HCT116 (cell line): ENCODE measurements around the gene TMEM204. TPM values are rescaled to one million over a fixed set of nuclear protein-coding genes. Genes with fewer than 3 reads are reported as not detected.

ENCODE experiments used
- ATAC-seq: fragments of 200-7000 bp; cut with Tn5 transposase; 2 replicates; pipeline ENCODE4 v1.9.1; 2020; ENCODE audit warnings: mild to moderate bottlenecking, moderate library complexity
- BruUV-seq: library from RNA; stranded (reverse); fragments of 400-500 nt; replicated peaks from 2 replicates; lab custom pipeline; 2021; lab: Mats Ljungman, UMichigan
- CTCF ChIA-PET: fragments of 300-600 bp; sonication (Branson Sonifier 250); formaldehyde crosslinking; loops from one replicate; lab custom pipeline; 2021; ENCODE audit warnings: antibody characterized with exemption; lab: Charles Lee
- POLR2A ChIA-PET: fragments of 300-600, 350-600 bp; sonication (Branson Sonifier 250); formaldehyde crosslinking; loops from one replicate; lab custom pipeline; 2021; ENCODE audit warnings: antibody characterized with exemption; lab: Charles Lee
- RAD21 ChIA-PET, 2 experiments: fragments of 300-600 bp; sonication (Branson Sonifier 250); formaldehyde crosslinking; loops; one replicate each; lab custom pipeline; 2023; ENCODE audit warnings: low total read pairs in 2 of 2; ENCODE audit not compliant: uncharacterized antibody in 2 of 2, unreplicated experiment in 2 of 2, low non-redundant PET in 1 of 2; lab: Charles Lee
- DNase-seq: peaks from one replicate; pipeline ENCODE4 v3.0.0-alpha.2; 2010; ENCODE audit warnings: low read depth, low spot score
- H2AFZ ChIP-seq: fragments of 200-600 bp; shearing (Covaris generic), sonication (generic); 2 replicates; pipeline ENCODE4 v1.6.1; 2017; ENCODE audit warnings: low read depth, mixed run types, mixed read lengths, antibody characterized with exemption, low read length; ENCODE audit not compliant: poor library complexity, severe bottlenecking
- H3K27ac ChIP-seq: 2 replicates; pipeline ENCODE4 v1.5.1; 2012; ENCODE audit warnings: low read depth, low read length
- H3K27me3 ChIP-seq: fragments of 200-600 bp; sonication (generic); 2 replicates; pipeline ENCODE4 v1.6.1; 2016; ENCODE audit warnings: mixed run types, low read length, mixed read lengths; ENCODE audit not compliant: insufficient read depth
- H3K36me3 ChIP-seq, 2 experiments: fragments of 200-500 bp in 1 of 2; fragments of 200-600 bp in 1 of 2; sonication (Bioruptor generic) in 1 of 2; sonication (generic) in 1 of 2; 2 replicates each; pipeline versions ENCODE4 v1.5.1 to v1.6.1; 2014 to 2016; ENCODE audit warnings: low read length in 2 of 2, inconsistent platforms in 1 of 2, mixed read lengths in 1 of 2, mixed run types in 1 of 2; ENCODE audit not compliant: insufficient read depth in 2 of 2, control insufficient read depth in 1 of 2
- H3K4me1 ChIP-seq, 2 experiments: fragments of 200-600 bp in 1 of 2; sonication (generic) in 1 of 2; 2 replicates each; pipeline versions ENCODE4 v1.5.1 to v1.6.1; 2012 to 2017; ENCODE audit warnings: low read length in 2 of 2, inconsistent platforms in 1 of 2, mild to moderate bottlenecking in 1 of 2, mixed read lengths in 1 of 2, mixed run types in 1 of 2, moderate library complexity in 1 of 2; ENCODE audit not compliant: insufficient read depth in 2 of 2, control insufficient read depth in 1 of 2
- H3K4me2 ChIP-seq: fragments of 200-600 bp; sonication (generic); 2 replicates; pipeline ENCODE4 v1.6.1; 2017; ENCODE audit warnings: mixed run types, low read length, mixed read lengths
- H3K4me3 ChIP-seq, 2 experiments: fragments of 200-600 bp in 1 of 2; sonication (generic) in 1 of 2; replicated peaks in 1 of 2; 2 replicates each; pipeline ENCODE4 v1.5.1; 2011 to 2016; ENCODE audit warnings: low read length in 2 of 2, control low read depth in 1 of 2, low read depth in 1 of 2, mild to moderate bottlenecking in 1 of 2, mixed read lengths in 1 of 2, mixed run types in 1 of 2
- H3K79me2 ChIP-seq: fragments of 200-600 bp; sonication (generic); 2 replicates; pipeline ENCODE4 v1.6.1; 2017; ENCODE audit warnings: mild to moderate bottlenecking, mixed run types, low read length, moderate library complexity, mixed read lengths; ENCODE audit not compliant: insufficient read depth
- H3K9ac ChIP-seq: fragments of 200-600 bp; sonication (generic); 2 replicates; pipeline ENCODE4 v1.6.1; 2016; ENCODE audit warnings: low read length, mixed read lengths
- H3K9me2 ChIP-seq: fragments of 200-600 bp; sonication (generic), shearing (Covaris generic); 2 replicates; pipeline ENCODE4 v1.6.1; 2017; ENCODE audit warnings: mixed run types, mild to moderate bottlenecking, moderate library complexity; ENCODE audit not compliant: insufficient read depth
- H3K9me3 ChIP-seq, 2 experiments: fragments of 200-500 bp in 1 of 2; fragments of 200-600 bp in 1 of 2; sonication (Bioruptor generic) in 1 of 2; sonication (generic) in 1 of 2; 2 replicates each; pipeline ENCODE4 v1.6.1; 2014 to 2017; ENCODE audit warnings: low read length in 2 of 2, mixed read lengths in 2 of 2, inconsistent platforms in 1 of 2, low read depth in 1 of 2, mild to moderate bottlenecking in 1 of 2, mixed run types in 1 of 2, moderate library complexity in 1 of 2; ENCODE audit not compliant: control insufficient read depth in 1 of 2, insufficient read depth in 1 of 2
- H4K20me1 ChIP-seq: fragments of 200-600 bp; sonication (generic), shearing (Covaris generic); 2 replicates; pipeline ENCODE4 v1.6.1; 2017; ENCODE audit warnings: mixed run types, mild to moderate bottlenecking, moderate library complexity; ENCODE audit not compliant: insufficient read depth
- CBX3 ChIP-seq: IDR thresholded peaks from 2 replicates; pipeline ENCODE4 v1.6.1; 2012; ENCODE audit warnings: low read depth
- EGR1 ChIP-seq: IDR thresholded peaks from 2 replicates; pipeline ENCODE4 v1.6.1; 2012; ENCODE audit warnings: low read depth
- EZH2 ChIP-seq: fragments of 200-600 bp; sonication (generic); IDR thresholded peaks from 2 replicates; pipeline ENCODE4 v1.6.1; 2017; ENCODE audit warnings: antibody characterized with exemption, mixed run types
- JUND ChIP-seq: IDR thresholded peaks from 2 replicates; pipeline ENCODE4 v1.6.1; 2012
- POLR2AphosphoS5 ChIP-seq: IDR thresholded peaks from 2 replicates; pipeline ENCODE4 v1.6.1; 2011; ENCODE audit warnings: mild to moderate bottlenecking, low read depth, low read length, moderate library complexity
- intact Hi-C: fragments of 100-400 bp; cut with micrococcal nuclease; formaldehyde crosslinking; loops from 2 replicates; pipeline ENCODE4 v1.10.0; 2022
- total RNA-seq: library from RNA; stranded (reverse); gene quantifications from one replicate; pipeline ENCODE4 v1.2.1, GENCODE V29; 2021; ENCODE audit not compliant: unreplicated experiment
- TF ChIP-seq, protein P1 (sequence below), 3 experiments: fragments of 200-600 bp in 1 of 3; sonication (generic) in 1 of 3; IDR thresholded peaks in 2 of 3; conservative IDR thresholded peaks in 1 of 3; 2 replicates each; pipeline ENCODE4 v1.5.1; 2012 to 2017; ENCODE audit warnings: low read depth in 2 of 3, low read length in 2 of 3, antibody characterized with exemption in 1 of 3, borderline replicate concordance in 1 of 3, control low read depth in 1 of 3, mild to moderate bottlenecking in 1 of 3, mixed read lengths in 1 of 3, mixed run types in 1 of 3, moderate library complexity in 1 of 3; ENCODE audit not compliant: insufficient read depth in 1 of 3
- TF ChIP-seq, protein P2 (sequence below): IDR thresholded peaks from 2 replicates; pipeline ENCODE4 v1.6.1; 2012; ENCODE audit warnings: low read depth

The TMEM204 gene
- total RNA-seq, 1 experiment from 2014 or later: 0.22 TPM

DNA sequence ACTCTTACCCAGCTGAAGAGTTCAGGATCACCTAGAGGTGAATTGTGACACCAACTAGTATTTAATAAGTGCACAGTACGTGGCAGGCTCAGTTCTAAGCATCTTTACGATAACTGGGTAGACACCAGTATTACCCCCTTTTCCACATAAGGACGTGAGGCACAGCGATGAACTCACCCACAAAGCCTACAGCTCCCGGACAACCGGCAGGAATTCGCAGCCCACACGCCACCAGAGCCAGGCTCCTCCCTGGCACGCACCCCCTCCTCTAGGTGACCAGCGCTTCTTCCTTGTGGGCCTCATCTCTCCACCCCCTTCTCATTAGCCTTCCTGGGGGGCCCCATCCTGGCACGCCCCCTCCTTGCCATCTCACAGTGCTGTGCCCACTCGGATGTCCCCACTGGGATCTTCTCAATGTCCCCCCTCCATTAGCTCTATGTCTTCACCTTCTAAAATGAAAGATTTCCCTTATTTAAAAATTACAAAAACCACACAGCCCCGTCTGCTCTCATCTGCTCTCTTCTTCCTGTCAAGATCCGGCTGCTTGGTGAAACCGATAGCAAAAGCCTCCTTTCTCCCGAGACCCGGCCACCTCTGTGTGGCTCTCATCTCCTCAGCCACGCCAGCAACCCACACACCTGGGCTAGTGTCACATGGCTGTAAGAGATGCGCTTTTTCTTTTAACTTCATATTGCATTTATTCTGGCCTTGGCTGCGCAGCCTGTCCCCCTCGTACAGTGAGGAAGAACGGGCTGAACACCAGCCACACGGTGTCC is 57.7 kb downstream of the TMEM204 start:
- no TSS peak for BruUV-seq
- ChIA-PET CTCF (no interaction called here), RAD21 (no interaction called here), POLR2A (no interaction called here)
- Histone ChIP-seq H3K36me3 (peaks cover 0 to 6% of the 10 kb centered on the region in 2 experiments; a peak in 1 of 4 replicates), H3K9me3 (no peaks in the 10 kb centered on the region), H2AFZ (no peak overlapping the region), H3K9me2 (no peaks in the 10 kb centered on the region), H3K79me2 (no peaks in the 10 kb centered on the region), H3K27me3 (no peaks in the 10 kb centered on the region), H3K4me1 (no peaks in the 10 kb centered on the region), H3K9ac (no peak overlapping the region), H3K27ac (no peak overlapping the region), H4K20me1 (no peaks in the 10 kb centered on the region)
- DNase-seq: no peak
- intact Hi-C loops: no loop called here
- ATAC-seq: no peak
- no peak for TF ChIP-seq CBX3
- TF ChIP-seq EGR1: no peak
- no peak for TF ChIP-seq EZH2
- TF ChIP-seq, protein P1, sequence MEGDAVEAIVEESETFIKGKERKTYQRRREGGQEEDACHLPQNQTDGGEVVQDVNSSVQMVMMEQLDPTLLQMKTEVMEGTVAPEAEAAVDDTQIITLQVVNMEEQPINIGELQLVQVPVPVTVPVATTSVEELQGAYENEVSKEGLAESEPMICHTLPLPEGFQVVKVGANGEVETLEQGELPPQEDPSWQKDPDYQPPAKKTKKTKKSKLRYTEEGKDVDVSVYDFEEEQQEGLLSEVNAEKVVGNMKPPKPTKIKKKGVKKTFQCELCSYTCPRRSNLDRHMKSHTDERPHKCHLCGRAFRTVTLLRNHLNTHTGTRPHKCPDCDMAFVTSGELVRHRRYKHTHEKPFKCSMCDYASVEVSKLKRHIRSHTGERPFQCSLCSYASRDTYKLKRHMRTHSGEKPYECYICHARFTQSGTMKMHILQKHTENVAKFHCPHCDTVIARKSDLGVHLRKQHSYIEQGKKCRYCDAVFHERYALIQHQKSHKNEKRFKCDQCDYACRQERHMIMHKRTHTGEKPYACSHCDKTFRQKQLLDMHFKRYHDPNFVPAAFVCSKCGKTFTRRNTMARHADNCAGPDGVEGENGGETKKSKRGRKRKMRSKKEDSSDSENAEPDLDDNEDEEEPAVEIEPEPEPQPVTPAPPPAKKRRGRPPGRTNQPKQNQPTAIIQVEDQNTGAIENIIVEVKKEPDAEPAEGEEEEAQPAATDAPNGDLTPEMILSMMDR (IDR thresholded peaks at IDR 0.05 in 2 of 3, conservative IDR thresholded peaks at IDR 0.05 in 1 of 3; ENCODE audit: borderline replicate concordance in 1 of 3, insufficient read depth in 1 of 3, low read depth in 2 of 3, low read length in 2 of 3): no peak
- TF ChIP-seq POLR2AphosphoS5: no peak
- no peak for TF ChIP-seq JUND
- TF ChIP-seq, protein P2, sequence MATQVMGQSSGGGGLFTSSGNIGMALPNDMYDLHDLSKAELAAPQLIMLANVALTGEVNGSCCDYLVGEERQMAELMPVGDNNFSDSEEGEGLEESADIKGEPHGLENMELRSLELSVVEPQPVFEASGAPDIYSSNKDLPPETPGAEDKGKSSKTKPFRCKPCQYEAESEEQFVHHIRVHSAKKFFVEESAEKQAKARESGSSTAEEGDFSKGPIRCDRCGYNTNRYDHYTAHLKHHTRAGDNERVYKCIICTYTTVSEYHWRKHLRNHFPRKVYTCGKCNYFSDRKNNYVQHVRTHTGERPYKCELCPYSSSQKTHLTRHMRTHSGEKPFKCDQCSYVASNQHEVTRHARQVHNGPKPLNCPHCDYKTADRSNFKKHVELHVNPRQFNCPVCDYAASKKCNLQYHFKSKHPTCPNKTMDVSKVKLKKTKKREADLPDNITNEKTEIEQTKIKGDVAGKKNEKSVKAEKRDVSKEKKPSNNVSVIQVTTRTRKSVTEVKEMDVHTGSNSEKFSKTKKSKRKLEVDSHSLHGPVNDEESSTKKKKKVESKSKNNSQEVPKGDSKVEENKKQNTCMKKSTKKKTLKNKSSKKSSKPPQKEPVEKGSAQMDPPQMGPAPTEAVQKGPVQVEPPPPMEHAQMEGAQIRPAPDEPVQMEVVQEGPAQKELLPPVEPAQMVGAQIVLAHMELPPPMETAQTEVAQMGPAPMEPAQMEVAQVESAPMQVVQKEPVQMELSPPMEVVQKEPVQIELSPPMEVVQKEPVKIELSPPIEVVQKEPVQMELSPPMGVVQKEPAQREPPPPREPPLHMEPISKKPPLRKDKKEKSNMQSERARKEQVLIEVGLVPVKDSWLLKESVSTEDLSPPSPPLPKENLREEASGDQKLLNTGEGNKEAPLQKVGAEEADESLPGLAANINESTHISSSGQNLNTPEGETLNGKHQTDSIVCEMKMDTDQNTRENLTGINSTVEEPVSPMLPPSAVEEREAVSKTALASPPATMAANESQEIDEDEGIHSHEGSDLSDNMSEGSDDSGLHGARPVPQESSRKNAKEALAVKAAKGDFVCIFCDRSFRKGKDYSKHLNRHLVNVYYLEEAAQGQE: no peak
- TF ChIP-seq, all 23 proteins: peak for 0
- no peak overlapping the region for H3K4me2 ChIP-seq
- no peak overlapping the region for H3K4me3 ChIP-seq
